Body of pancreas (tissue), 4 donors: ENCODE results near the gene PARL. TPM values are rescaled to one million over a fixed set of nuclear protein-coding genes. Genes with fewer than 3 reads are reported as not detected.

ENCODE experiments used
- ATAC-seq: fragments of 150-250 bp; one replicate; pipeline ENCODE4 v1.9.1; 2016
- DNase-seq, 4 donors: peaks; one replicate each; pipeline ENCODE4 v3.0.0-alpha.2; 2019
- H3K27ac ChIP-seq, 4 donors: fragments of 200-600 bp; sonication (generic); 1 replicate in 3 of 4; 2 replicates in 1 of 4; pipeline versions ENCODE4 v1.5.1 to v1.6.1; 2016 to 2019; ENCODE audit warnings: mild to moderate bottlenecking in 1 of 4, mixed read lengths in 1 of 4, moderate library complexity in 1 of 4
- H3K27me3 ChIP-seq, 2 donors: fragments of 200-600 bp; sonication (generic); one replicate each; pipeline ENCODE4 v1.6.0; 2016; ENCODE audit warnings: mild to moderate bottlenecking in 1 of 2
- H3K36me3 ChIP-seq, 2 donors: fragments of 200-600 bp; sonication (generic); replicated peaks in 1 of 2; 2 replicates each; pipeline ENCODE4 v1.5.1; 2016; ENCODE audit warnings: low read depth in 2 of 2; ENCODE audit not compliant: insufficient read depth in 1 of 2
- H3K4me1 ChIP-seq: fragments of 200-600 bp; sonication (generic); one replicate; pipeline ENCODE4 v1.6.0; 2016
- H3K4me3 ChIP-seq, 2 donors: fragments of 200-600 bp; sonication (generic); 1 replicate in 1 of 2; 2 replicates in 1 of 2; pipeline ENCODE4 v1.5.1; 2016 to 2019
- H3K9me3 ChIP-seq, 3 donors: fragments of 200-600 bp; sonication (generic); 1 replicate in 2 of 3; 2 replicates in 1 of 3; pipeline ENCODE4 v1.5.1; 2016
- POLR2A ChIP-seq, 3 donors: fragments of 450-650 bp; IDR thresholded peaks; one replicate each; pipeline ENCODE4 v1.6.1; 2016; ENCODE audit warnings: antibody characterized with exemption in 3 of 3, mild to moderate bottlenecking in 2 of 3
- WGBS, 2 donors: methylation state at CpG; one replicate each; pipeline ENCODE4 v1.1.5; 2017; 5-methylcytosine and 5-hydroxymethylcytosine counted together
- intact Hi-C: fragments of 100-400 bp; cut with DNase I; formaldehyde crosslinking; loops from one replicate; pipeline ENCODE4 v1.15.1; 2023
- total RNA-seq, 2 donors: library from RNA; depleted of rRNA; stranded (reverse); fragments of >200 nt; gene quantifications; one replicate each; pipeline ENCODE4 v1.1.0, GENCODE V29; 2016
- TF ChIP-seq, protein P1 (sequence below), 7 experiments: fragments of 450-650 bp in 4 of 7; fragments of 200-600 bp in 3 of 7; sonication (generic) in 3 of 7; IDR thresholded peaks; one replicate each; pipeline ENCODE4 v1.5.1; 2016 to 2019; ENCODE audit warnings: antibody characterized with exemption in 7 of 7

The PARL gene
- total RNA-seq, 2 donors from 2014 or later = 25.4 to 34.6 TPM

DNA sequence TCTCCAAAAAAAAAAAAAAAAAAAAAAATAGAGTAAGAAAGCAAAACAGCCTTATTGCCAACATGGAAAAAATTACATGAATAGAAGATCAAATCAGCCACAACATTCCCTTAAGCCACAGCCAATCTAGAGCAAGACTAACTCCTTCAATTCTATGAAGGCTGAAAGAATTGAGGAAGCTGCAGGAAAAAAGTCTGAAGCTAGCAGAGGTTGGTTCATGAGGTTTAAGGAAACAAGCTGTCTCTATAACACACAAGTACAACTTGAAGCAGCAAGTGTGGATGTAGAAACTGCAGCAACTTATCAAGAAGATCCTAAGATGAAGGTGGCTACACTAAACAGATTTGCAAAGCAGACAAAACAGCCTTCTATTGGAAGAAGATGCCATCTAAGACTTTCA, 9.3 kb downstream of the PARL start:
- H3K9me3 ChIP-seq = no peaks in the 10 kb centered on the region
- ATAC-seq (no peak), DNase-seq (no peak)
- no peak overlapping the region for H3K4me3 ChIP-seq
- peaks cover 12% of the 10 kb centered on the region for H3K4me1 ChIP-seq
- intact Hi-C loops = no loop called here
- no peaks in the 10 kb centered on the region for H3K36me3 ChIP-seq
- TF ChIP-seq POLR2A (IDR thresholded peaks at IDR 0.05) = no peak
- TF ChIP-seq, protein P1, sequence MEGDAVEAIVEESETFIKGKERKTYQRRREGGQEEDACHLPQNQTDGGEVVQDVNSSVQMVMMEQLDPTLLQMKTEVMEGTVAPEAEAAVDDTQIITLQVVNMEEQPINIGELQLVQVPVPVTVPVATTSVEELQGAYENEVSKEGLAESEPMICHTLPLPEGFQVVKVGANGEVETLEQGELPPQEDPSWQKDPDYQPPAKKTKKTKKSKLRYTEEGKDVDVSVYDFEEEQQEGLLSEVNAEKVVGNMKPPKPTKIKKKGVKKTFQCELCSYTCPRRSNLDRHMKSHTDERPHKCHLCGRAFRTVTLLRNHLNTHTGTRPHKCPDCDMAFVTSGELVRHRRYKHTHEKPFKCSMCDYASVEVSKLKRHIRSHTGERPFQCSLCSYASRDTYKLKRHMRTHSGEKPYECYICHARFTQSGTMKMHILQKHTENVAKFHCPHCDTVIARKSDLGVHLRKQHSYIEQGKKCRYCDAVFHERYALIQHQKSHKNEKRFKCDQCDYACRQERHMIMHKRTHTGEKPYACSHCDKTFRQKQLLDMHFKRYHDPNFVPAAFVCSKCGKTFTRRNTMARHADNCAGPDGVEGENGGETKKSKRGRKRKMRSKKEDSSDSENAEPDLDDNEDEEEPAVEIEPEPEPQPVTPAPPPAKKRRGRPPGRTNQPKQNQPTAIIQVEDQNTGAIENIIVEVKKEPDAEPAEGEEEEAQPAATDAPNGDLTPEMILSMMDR (IDR thresholded peaks at IDR 0.05) = no peak
- no peak overlapping the region for H3K27ac ChIP-seq
- H3K27me3 ChIP-seq = no peaks in the 10 kb centered on the region

DNA sequence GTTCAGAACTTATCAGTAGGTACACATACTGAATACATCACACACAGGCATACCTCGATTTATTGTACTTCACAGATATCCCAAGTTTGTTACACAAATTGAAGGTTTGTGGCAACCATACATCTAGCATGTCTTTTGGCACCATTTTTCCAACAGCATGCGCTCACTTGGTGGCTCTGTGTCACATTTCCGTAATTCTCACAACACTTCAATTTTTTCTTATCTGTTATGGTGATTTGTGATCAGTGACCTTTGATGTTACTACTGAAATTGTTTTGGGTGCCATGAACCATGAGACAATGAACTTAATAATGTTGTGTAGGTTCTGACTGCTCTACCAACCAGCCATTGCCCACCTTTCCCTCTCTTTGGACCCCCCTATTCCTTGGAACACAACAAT, 10.8 kb downstream of the PARL start:
- 43 to 49% methylated on average over 3 of the region's 3 CpGs for WGBS, 2 donors

DNA sequence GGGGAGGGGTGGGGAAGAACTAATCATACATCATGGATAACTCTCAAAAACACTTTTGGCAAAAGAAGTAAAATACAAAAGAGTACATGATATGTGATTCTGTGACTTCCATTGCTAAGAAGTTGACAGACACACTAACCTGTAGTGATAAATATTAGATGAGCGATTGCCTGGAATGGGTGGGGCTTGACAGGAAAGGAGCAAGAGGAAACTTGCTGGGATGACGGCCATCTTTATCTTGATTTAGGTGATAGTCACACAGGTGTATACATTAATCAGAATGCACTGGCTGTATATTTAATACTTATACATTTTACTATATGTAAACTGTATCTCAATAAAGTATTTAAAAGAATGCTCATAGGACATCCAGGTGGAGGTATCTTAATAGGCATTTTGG, 13.1 kb downstream of the PARL start:
- Histone ChIP-seq H3K36me3 (peaks cover 0 to 6% of the 10 kb centered on the region in 2 donors), H3K4me1 (peaks cover 12% of the 10 kb centered on the region), H3K27ac (no peak overlapping the region), H3K4me3 (no peak overlapping the region), H3K9me3 (no peaks in the 10 kb centered on the region), H3K27me3 (no peaks in the 10 kb centered on the region)
- DNase-seq (no peak), ATAC-seq (no peak)
- 64 to 66% methylated on average over 2 of the region's 2 CpGs for WGBS, 2 donors
- intact Hi-C loops = no loop called here
- no peak for TF ChIP-seq POLR2A (IDR thresholded peaks at IDR 0.05)
- TF ChIP-seq, protein P1 (IDR thresholded peaks at IDR 0.05) = no peak

More for the DNA sequence above, 10.8 kb downstream of the PARL start:
- H3K27ac ChIP-seq = no peak overlapping the region
- intact Hi-C loops = no loop called here
- no peak overlapping the region for H3K4me3 ChIP-seq
- ATAC-seq = no peak
- H3K4me1 ChIP-seq = peaks cover 12% of the 10 kb centered on the region
- no peaks in the 10 kb centered on the region for H3K36me3 ChIP-seq
- H3K9me3 ChIP-seq = no peaks in the 10 kb centered on the region
- TF ChIP-seq, protein P1 (IDR thresholded peaks at IDR 0.05) = no peak
- TF ChIP-seq POLR2A (IDR thresholded peaks at IDR 0.05) = no peak
- DNase-seq = no peak
- H3K27me3 ChIP-seq = no peaks in the 10 kb centered on the region

DNA sequence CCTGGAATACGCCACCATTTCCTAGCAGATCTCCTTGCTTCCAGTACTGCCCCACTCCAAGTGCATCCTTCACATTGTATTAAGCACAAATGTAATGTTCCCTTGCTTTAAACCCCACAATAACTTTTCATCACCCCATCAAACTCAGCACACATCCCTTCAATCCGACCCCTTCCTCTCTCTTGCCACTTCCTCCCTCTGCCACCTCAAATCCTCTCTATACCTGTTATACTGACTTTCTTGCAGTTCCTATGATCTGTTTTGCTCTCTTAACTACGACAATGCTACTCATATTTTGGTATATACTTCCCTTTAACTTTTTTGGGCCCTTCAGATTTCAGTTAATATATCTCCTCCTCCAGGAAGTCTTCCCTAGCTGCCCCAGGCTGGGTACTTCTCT, 14.1 kb downstream of the PARL start:
- Histone ChIP-seq H3K9me3 (no peaks in the 10 kb centered on the region), H3K36me3 (peaks cover 0 to 9% of the 10 kb centered on the region in 2 donors), H3K4me1 (peaks cover 12% of the 10 kb centered on the region), H3K27me3 (no peaks in the 10 kb centered on the region), H3K4me3 (no peak overlapping the region), H3K27ac (no peak overlapping the region)
- WGBS, 2 donors = 82 to 96% methylated on average over 3 of the region's 3 CpGs
- ATAC-seq (no peak), DNase-seq (no peak)
- no peak for TF ChIP-seq POLR2A (IDR thresholded peaks at IDR 0.05)
- TF ChIP-seq, protein P1 (IDR thresholded peaks at IDR 0.05) = no peak
- intact Hi-C loops = no loop called here

DNA sequence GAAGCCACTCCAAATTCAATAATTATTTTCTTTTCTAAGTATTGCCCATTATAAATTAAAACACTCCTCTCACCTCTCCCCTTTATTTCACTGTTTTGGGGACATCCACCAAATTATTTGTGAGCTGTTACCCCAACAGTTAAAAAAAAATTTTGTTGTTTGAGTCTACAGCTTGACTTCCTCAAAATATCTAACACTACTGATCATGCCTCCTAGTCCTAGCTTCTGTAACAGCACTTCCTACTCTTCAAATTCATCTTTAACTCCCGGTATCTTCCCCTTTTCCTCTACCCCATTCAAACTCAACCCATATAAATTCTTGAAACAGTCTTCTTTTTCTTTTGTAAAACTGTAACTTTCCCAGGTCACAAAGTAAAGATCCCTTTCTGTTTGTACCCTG, 15.9 kb downstream of the PARL start:
- Histone ChIP-seq H3K9me3 (no peaks in the 10 kb centered on the region), H3K27ac (no peak overlapping the region), H3K4me1 (peaks cover 2% of the 10 kb centered on the region), H3K27me3 (no peaks in the 10 kb centered on the region), H3K4me3 (no peak overlapping the region), H3K36me3 (peaks cover 0 to 15% of the 10 kb centered on the region in 2 donors)
- ATAC-seq = no peak
- TF ChIP-seq, protein P1 (IDR thresholded peaks at IDR 0.05) = no peak
- TF ChIP-seq POLR2A (IDR thresholded peaks at IDR 0.05) = no peak
- no peak for DNase-seq
- intact Hi-C loops = no loop called here
- WGBS, 2 donors = 84 to 90% methylated on average over 1 of the region's 1 CpG
